Sigmoid colon (tissue), 4 donors: Measurements from ENCODE around the gene CCDC178.

ENCODE experiments used
- EP300 ChIP-seq, 4 donors: sonication (generic); formaldehyde crosslinking; IDR thresholded peaks; one replicate each; pipeline ENCODE4 v1.6.1; 2017; ENCODE audit warnings: antibody characterized with exemption in 4 of 4
- POLR2AphosphoS5 ChIP-seq, 4 donors: sonication (generic); formaldehyde crosslinking; IDR thresholded peaks; one replicate each; pipeline ENCODE4 v1.6.1; 2017; ENCODE audit warnings: antibody characterized with exemption in 4 of 4

DNA sequence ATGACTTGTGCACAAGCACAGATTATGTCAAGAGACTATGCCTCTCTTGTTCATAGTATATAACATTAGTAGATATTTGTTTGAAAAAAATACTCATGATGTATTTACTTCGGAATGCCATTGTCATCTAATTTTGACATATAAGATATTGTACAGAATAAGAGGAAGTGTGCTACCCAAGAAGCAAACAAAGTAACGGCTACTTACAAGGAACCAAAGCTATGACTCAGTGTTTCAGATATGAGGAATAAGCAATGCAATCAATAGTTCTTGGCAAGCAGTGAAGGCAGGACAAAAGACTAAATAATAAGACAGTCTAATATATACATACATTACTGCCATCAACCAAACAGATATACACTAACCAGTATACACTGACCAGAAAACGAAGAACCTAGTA, 256.3 kb downstream of the CCDC178 start:
- TF ChIP-seq EP300 (IDR thresholded peaks at IDR 0.05) (no peak), POLR2AphosphoS5 (IDR thresholded peaks at IDR 0.05) (no peak)
